Kidney tubule cell (primary cell): Measurements from ENCODE around the gene CCL22.
"Not testable (repeated sequence)": the region's sequence is repeated elsewhere in the genome, so short reads cannot be mapped to it uniquely, and the experiment has no call there.

Experiments used
- DNase-seq: peaks from one replicate; pipeline ENCODE4 v3.0.0-alpha.2; 2018; ENCODE audit warnings: low spot score

Gene CCL22

GRCh38 chr16:57358527-57359095 is at the start of gene CCL22:
Gene CCL22 (plus strand): TSS chr16:57358783. CDS start chr16:57358817, 34 bp downstream.
- DNase-seq, result peak; percentile 48

- no peak for DNase-seq
Measured at GRCh38 chr16:57310801-57311200, 47.8 kb upstream of the CCL22 start.

- DNase-seq, result no peak
Measured at GRCh38 chr16:57313509-57313908, 45.1 kb upstream of the CCL22 start.

- DNase-seq, result peak; percentile 43
Measured at GRCh38 chr16:57314161-57314785, 44.3 kb upstream of the CCL22 start.

- no peak for DNase-seq
Measured at GRCh38 chr16:57315416-57315815, 43.2 kb upstream of the CCL22 start.

- peak; percentile 77 for DNase-seq
Measured at GRCh38 chr16:57316390-57317017, 42.1 kb upstream of the CCL22 start.

GRCh38 chr16:57318240-57318970 is 40.2 kb upstream of the CCL22 start:
- DNase-seq, result no peak

GRCh38 chr16:57319646-57320045 is 38.9 kb upstream of the CCL22 start:
- DNase-seq, result no peak

GRCh38 chr16:57324749-57325148 is 33.8 kb upstream of the CCL22 start:
- DNase-seq, result no peak

- DNase-seq, result peak; percentile 28
Measured at GRCh38 chr16:57325458-57325857, 33.1 kb upstream of the CCL22 start.

- no peak for DNase-seq
Measured at GRCh38 chr16:57329718-57330327, 28.8 kb upstream of the CCL22 start.

GRCh38 chr16:57331355-57331754 is 27.2 kb upstream of the CCL22 start:
- DNase-seq, result no peak

- DNase-seq, result no peak
Measured at GRCh38 chr16:57333402-57333801, 25.2 kb upstream of the CCL22 start.

- no peak for DNase-seq
Measured at GRCh38 chr16:57335366-57335765, 23.2 kb upstream of the CCL22 start.

- no peak for DNase-seq
Measured at GRCh38 chr16:57341062-57341440, 17.5 kb upstream of the CCL22 start.

- peak; percentile 99 for DNase-seq
Measured at GRCh38 chr16:57341441-57342303, 16.9 kb upstream of the CCL22 start.

- DNase-seq, result not testable (repeated sequence)
Measured at GRCh38 chr16:57342606-57343005, 16.0 kb upstream of the CCL22 start.

- no peak for DNase-seq
Measured at GRCh38 chr16:57343221-57343620, 15.4 kb upstream of the CCL22 start.

- not testable (repeated sequence) for DNase-seq
Measured at GRCh38 chr16:57344094-57344493, 14.5 kb upstream of the CCL22 start.

GRCh38 chr16:57345021-57345420 is 13.6 kb upstream of the CCL22 start:
- no peak for DNase-seq

GRCh38 chr16:57345666-57346204 is 12.8 kb upstream of the CCL22 start:
- no peak for DNase-seq
